Measurements from ENCODE around the gene OLA1. TPM values are rescaled to one million over a fixed set of nuclear protein-coding genes. Genes with fewer than 3 reads are reported as not detected.
A peak's percentile ranks its signal among the peaks of the same experiment; 100 is the strongest.

Gene OLA1
- total RNA-seq, 1 experiment from 2014 or later: 126 TPM

- in situ Hi-C loops (cut with HindIII; ENCODE audit: low pct_unique_long_range_greater_than_20kb, low sequenced_read_pairs) (no loop called here), intact Hi-C loops (cut with micrococcal nuclease; ENCODE audit: unreplicated experiment) (no loop called here)
- Histone ChIP-seq H3K27ac (ENCODE audit: low read length) (no peak overlapping the region), H3K27me3 (ENCODE audit: control insufficient read depth, insufficient read depth, low read length) (no peaks in the 10 kb centered on the region), H3K36me3 (ENCODE audit: control insufficient read depth, insufficient read depth, low read length) (no peaks in the 10 kb centered on the region), H3K9me3 (ENCODE audit: control insufficient read depth, insufficient read depth, low read depth, low read length) (no peaks in the 10 kb centered on the region), H3K4me3 (ENCODE audit: low read depth in 2 of 2, low read length in 2 of 2) (no peak overlapping the region), H3K4me1 (ENCODE audit: control insufficient read depth, insufficient read depth, low read length) (peaks cover 9% of the 10 kb centered on the region)
- CTCF ChIA-PET: interaction anchor here (0.6 kb wide), 1 partner anchor 80 kb away, joined by 3 read pairs; no protein-coding TSS in a partner anchor
- no peak for DNase-seq (ENCODE audit: low read depth, low spot score)
- no TSS peak for BruUV-seq (replicated peaks)
- ATAC-seq: no peak
- TF ChIP-seq SIN3A (IDR thresholded peaks at IDR 0.05; ENCODE audit: borderline replicate concordance, insufficient read depth, low read depth, low read length) (no peak), CTCF (IDR thresholded peaks at IDR 0.05) (peak; percentile 23; the same call in 1 of the 2 replicates)
- POLR2A ChIA-PET: interaction anchor here (0.6 kb wide), 1 partner anchor 10 kb away, joined by 7 read pairs; no protein-coding TSS in a partner anchor
Measured at GRCh38 chr2:174035981-174036742, 212.2 kb downstream of the OLA1 start.

- no peaks in the 10 kb centered on the region for H3K36me3 ChIP-seq (ENCODE audit: control insufficient read depth, insufficient read depth, low read length)
- in situ Hi-C loops (cut with HindIII; ENCODE audit: low pct_unique_long_range_greater_than_20kb, low sequenced_read_pairs): no loop called here
- H3K27me3 ChIP-seq (ENCODE audit: control insufficient read depth, insufficient read depth, low read length): no peaks in the 10 kb centered on the region
- no TSS peak for BruUV-seq (replicated peaks)
- no peaks in the 10 kb centered on the region for H3K9me3 ChIP-seq (ENCODE audit: control insufficient read depth, insufficient read depth, low read depth, low read length)
- intact Hi-C loops (cut with micrococcal nuclease; ENCODE audit: unreplicated experiment): no loop called here
- ATAC-seq (no peak), DNase-seq (ENCODE audit: low read depth, low spot score) (no peak)
- no peak overlapping the region for H3K27ac ChIP-seq (ENCODE audit: low read length)
- TF ChIP-seq CTCF (IDR thresholded peaks at IDR 0.05) (no peak), POLR2AphosphoS5 (IDR thresholded peaks at IDR 0.05; ENCODE audit: low read depth, low read length) (no peak), TCF7L2 (IDR thresholded peaks at IDR 0.05; ENCODE audit: low read depth, low read length) (no peak), SIN3A (IDR thresholded peaks at IDR 0.05; ENCODE audit: borderline replicate concordance, insufficient read depth, low read depth, low read length) (no peak), REST (IDR thresholded peaks at IDR 0.05; ENCODE audit: insufficient read depth in 1 of 2, low read depth in 2 of 2, low read length in 1 of 2) (no peak)
- ChIA-PET POLR2A (interaction anchor here (0.6 kb wide), 1 partner anchor 11 kb away, joined by 7 read pairs; no protein-coding TSS in a partner anchor), CTCF (no interaction called here)
- H3K4me1 ChIP-seq (ENCODE audit: control insufficient read depth, insufficient read depth, low read length): peaks cover 6% of the 10 kb centered on the region
- no peak overlapping the region for H3K4me3 ChIP-seq (ENCODE audit: low read depth in 2 of 2, low read length in 2 of 2)
Measured at GRCh38 chr2:174035117-174035635, 213.2 kb downstream of the OLA1 start.
